GM21529 (cell line): ENCODE data around the gene LAMA3.
A peak's percentile ranks its signal among the peaks of the same experiment; 100 is the strongest.

Experiments used
- ATAC-seq: cut with Tn5 transposase; IDR thresholded peaks from one replicate; pipeline ENCODE4 v1.9.1; 2021; ENCODE audit not compliant: unreplicated experiment

The LAMA3 gene

DNA sequence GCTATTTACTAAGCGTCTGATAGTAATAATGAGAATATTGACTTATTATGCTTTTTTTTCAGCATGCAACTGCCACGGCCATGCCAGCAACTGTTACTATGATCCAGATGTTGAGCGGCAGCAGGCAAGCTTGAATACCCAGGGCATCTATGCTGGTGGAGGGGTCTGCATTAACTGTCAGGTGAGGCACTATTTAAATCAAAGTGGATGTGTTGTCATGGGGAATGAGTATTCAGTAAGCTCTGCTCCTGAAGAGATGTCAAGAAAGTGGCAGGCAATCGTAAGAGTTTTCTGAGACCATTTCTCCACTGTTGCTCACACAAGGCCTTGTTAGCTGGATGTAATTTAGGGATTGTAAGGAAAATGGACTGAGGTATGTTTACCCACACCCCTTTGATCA lies 74.1 kb downstream of the LAMA3 start:
- no peak for ATAC-seq

DNA sequence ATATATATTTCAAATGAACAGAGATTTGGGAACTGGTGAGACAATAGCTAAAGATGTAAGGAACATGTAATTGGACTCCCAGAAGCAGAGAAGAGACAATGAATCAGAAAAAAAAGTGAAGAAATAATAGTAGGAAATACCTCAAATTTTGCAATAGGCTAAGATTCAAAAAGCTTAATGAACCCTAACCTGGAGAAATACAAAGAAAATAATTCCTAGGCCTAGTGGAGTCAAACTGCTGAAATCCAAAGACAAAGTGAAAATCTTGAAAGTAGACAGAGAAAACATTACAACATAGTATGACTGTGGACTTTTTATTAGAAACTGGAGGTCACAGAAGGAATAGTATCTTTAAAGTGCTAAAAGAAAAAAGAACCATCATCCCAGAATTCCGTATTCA lies 76.7 kb downstream of the LAMA3 start:
- no peak for ATAC-seq

DNA sequence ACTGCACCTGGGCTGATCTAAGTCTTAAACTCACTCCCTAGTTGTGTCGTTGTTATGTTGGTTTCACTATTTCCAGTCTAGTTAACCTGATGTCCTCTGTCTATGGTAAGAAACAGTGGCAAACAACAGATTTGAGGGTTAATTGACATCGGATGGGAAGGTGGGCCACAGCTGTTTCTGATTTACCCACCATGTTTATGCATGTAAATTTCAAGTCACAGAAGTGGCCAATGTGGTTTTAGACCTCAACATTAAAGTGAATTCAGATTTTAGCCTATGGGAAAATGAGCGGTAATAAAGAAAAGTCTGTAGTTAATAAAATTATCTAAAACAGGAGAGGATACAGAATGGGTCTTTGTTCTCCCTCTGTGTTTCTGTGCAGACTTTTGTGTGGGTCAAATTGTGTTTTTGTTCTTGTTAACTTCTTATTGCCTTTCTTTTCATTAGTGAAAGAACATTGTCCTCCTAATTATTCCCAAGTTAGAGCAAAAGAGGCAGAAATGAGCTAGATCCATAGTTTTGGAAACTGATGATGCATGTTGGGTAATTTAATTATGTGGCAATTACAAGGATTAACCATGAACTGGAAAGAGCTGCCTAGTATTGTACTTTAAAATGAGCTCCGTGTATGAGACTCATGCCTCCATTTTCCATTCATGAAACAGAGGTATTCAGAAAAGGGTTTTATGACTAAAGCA lies 83.2 kb downstream of the LAMA3 start:
- no peak for ATAC-seq

DNA sequence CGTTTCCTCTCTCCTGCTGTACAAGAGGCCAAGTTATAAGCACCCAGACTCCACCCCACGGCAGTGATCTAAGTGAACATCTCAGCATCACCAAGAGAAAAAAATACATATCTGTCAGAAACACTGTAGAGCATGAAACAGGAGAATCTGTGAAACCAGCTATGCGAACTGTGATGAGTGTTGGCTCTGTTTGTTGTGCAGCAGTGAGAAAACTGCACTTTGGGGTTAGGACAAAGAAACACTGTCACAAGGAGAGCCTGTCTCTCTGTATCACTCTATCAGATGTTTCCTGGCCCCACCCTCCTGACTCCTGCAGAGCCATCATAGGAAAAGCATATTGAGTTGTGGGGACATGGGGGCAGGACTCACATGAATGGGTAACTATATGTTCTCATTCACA lies 87.1 kb downstream of the LAMA3 start:
- ATAC-seq, result no peak

DNA sequence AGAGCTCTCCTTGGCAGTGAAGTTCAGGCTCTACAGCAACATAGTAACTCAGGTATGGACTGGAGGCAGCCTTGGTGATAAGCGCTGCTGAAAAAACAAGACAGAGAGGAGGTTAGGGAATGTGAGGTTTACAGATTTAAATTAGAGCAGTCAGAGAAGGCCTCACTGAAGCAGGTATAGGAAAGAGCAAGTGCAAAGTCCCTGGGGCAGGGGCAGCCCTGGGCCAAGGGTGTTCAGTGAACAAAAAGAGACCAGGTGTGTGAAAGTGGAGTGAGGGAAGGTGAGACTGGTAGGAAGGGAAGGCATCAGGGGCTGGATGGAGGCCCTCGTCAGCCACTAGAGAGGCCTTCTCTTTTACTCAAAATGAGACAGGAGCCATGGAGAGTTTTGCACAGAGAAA lies 89.6 kb downstream of the LAMA3 start:
- no peak for ATAC-seq

DNA sequence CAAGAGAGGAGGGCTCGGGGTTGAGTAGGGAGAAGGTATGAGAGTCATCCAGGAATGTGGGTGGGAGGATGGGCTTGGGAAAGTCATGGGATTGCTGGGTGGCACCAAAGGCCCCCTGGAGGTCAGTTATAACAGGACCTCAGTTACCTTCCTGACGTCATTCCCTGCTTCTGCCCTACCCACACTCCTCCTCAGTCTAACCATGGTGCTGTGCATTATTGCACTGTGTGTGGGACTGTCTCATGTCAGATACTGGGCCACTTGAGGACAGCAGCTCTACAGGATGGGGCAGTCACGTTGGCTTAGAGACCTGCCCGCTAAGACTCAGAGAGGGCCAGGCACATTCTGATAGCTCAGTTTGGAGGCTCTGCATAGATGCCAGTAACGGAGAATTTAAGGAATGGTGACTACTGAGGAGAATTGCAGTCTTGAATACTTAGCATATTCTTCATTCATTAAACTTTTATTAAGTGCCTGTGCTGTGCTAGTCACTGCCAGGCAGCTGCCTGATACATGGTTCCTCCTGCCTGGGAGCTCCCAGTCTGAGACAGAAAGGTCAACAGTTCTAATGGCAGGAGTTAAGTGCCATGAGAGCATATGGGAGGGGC lies 90.5 kb downstream of the LAMA3 start:
- ATAC-seq, result no peak

DNA sequence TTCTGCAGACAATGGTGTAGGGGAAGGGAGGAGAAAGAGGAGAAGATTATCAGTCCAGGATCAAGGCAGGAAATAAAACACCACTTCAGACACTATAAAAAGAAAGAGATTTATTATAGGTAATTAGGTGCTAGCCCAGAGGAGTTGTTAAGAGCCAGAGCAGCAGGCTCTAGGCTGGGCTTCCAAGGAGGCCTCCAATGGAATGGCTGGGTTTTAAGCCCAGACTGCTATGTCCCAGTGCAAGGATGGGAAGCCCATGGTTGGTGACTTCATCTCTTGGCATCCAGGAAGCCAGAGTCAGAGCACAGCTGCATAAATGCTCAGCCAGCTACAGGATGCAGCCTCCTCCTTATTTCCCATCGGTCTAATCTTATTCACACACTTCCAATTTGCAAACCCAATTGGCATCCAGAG lies 95.6 kb downstream of the LAMA3 start:
- ATAC-seq, result no peak

DNA sequence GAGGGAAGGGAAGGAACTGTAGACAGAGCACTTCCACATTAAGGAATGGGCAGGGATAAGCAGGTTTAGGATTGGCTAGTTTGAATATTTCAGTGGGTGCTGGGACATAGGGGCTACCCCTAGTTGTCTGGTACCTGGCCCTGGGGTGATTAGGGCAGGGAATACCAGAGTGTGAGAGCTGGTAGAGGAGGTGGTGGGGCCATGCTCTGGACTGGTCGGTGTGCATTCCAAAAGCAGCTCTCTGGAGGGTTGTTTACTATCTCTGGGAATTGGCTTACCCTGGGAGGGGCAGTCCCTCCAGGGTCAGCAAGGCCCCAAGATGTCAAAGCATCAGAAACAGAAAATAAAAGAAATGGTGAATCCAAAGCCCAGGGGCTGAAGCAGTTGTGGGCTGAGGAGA lies 103.8 kb downstream of the LAMA3 start:
- ATAC-seq, result no peak

DNA sequence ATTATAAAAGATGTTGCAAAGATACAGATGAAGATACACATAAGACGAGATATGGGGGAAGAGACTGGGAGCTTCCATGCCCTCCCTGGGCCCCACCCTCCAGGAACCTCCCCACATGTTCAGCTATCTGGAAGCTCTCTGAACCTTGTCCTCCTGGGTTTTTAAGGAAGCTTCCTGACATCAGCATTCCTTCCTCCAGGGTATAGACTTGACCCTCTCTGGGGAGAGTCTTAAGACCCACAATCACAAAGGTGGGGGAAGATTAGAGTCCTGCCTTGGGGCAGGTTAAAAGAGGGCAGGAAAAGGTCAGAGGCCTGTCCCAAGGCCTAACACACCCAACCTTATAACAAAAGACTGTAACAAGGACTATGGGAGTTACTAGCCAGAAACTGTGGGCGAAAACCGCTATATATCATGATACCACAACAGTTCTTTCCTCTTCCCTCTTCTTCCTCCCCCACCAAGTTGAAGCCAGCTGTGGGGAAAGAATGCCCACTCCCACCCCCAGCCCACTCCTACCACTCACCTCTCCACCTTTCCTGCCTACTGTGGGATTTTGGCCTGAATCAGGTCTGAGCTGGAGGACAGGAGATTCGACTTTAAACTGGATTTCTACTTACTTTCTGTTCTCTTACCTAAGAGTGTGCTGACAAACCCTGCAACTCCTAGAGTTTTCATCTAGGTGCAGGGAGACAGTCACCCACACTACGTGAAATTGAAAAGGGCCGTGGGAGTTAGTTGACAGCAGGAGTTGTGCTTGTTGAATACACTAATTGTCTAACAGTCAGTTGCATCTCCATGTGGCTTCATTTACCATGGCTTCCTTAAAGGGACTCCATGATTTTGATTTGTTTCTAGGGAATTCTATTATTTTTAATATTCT lies 105.0 kb downstream of the LAMA3 start:
- no peak for ATAC-seq

DNA sequence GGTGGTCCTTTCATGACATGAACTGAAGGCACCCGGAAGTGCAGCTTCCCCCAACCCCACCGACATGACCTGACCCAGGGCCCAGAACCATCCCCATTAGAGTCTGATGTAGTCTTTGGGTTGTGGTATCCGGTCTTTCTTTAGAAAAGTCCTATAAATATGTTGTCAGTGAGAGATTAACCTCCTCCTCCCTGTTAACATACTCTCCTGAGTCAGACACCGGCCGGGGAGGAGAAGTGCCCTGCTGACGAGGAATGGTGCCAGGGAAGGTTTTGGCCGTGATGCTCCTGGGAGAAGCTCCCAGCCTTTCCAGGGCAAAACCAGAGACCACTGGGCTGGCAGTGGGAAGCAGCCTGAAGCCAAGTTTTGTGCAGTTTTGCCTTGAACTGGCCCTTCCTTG lies 109.0 kb downstream of the LAMA3 start:
- no peak for ATAC-seq

DNA sequence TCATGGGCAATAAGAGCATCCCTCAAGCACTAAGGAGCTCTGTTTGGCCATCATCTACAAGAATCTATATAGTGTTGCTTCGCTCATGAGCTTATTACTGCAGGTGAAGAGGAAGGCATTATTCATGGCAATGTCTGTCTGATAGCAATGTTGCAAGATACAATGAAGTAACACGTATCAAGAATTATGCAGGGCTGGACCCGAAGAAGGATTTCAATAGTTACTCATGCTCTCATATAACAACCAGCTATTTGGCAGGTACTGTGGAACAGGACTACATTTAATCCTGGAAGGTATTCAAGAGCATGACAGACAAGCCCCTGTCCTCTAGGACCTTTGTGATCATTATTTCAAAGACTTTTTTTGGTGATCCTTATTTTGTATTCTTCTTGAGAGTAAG lies 109.6 kb downstream of the LAMA3 start:
- ATAC-seq, result no peak

DNA sequence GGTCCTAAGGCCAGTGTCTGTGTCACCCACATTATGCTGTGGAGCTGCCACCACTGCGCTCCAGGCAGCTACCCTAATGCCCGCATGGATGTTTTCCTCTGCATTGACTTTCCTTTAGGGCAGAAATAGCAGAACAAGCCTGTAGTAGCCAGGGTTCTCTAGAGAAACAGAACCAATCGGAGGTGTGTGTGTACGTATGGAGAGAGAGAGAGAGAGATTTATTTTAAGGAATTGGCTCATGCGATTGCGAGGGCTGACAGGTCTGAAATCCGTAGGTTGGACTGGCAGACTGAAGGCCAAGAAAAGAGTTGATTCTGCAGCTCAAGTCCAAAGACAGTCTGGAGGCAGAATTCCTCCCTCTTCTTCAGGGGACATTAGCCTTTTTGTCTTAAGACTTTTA lies 110.3 kb downstream of the LAMA3 start:
- ATAC-seq, result no peak

DNA sequence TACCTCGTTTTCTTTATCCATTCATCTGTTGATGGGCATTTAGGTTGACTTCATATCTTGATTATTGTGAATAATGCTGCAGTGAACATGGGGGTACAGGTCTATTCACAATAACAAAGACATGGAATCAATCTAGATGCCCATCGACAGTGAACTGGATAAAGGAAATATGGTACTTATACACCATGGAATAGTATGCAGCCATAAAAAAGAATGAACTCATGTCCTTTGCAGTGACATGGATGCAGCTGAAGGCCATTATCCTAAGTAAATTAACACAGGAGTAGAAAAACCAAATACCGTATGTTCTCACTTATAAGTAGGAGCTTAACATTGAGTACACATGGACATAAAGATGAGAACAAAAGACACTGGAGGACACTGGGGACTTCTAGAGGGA lies 111.6 kb downstream of the LAMA3 start:
- ATAC-seq, result no peak

DNA sequence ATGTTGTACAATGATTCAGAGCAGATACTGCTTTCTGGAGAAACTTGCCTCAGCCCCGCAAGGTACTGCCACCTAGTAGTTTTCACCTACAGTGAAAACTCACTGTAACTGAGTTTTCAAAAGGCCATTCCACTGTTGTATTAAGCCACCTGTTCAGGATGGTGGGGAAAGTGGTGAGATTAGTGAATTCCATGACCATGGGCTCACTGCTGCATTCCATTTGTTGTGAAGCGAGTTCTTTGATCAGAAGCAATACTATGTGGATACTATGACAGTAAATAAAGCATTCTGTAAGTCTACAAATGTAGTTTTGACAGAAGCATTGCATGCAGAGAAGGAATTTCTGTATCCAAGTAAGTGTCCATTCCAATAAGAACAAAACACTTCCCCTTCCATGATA lies 113.6 kb downstream of the LAMA3 start:
- no peak for ATAC-seq

DNA sequence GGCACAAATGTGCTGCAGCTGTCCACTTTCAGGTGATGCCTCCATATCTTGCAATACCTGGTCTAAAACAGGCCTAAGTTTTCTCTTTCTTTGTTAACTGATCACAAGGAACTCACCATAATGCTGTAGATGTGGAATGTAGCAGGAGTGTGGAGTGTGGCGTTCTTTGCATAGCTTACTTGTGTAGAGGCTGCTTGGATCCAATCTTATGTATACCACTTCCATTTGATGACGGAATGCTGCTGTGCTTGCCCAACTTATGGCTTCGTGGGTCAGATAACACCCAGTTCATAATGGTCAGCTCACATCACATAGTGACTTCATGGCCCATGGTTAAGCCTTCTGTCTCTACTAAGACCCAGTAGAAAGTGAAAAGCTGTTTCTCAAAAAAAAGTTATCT lies 114.5 kb downstream of the LAMA3 start:
- no peak for ATAC-seq

DNA sequence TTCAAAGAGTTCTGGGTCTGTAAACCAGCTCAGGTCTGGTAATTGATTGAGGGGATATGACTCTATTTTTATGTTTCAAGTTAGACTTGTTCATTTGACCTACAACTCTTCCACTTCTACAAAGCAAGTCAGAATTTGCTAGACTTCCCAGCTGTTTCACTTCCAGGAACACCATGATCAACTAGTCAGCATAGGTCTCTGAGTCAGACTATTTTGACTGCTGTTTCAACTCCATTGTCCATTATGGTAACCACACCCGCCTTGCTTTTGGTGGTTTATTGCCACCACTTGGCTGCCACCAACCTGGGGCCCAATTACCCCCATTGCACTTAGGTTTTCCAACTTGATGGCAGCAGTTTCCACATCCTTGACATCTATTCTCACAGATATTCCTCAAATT lies 116.6 kb downstream of the LAMA3 start:
- no peak for ATAC-seq

DNA sequence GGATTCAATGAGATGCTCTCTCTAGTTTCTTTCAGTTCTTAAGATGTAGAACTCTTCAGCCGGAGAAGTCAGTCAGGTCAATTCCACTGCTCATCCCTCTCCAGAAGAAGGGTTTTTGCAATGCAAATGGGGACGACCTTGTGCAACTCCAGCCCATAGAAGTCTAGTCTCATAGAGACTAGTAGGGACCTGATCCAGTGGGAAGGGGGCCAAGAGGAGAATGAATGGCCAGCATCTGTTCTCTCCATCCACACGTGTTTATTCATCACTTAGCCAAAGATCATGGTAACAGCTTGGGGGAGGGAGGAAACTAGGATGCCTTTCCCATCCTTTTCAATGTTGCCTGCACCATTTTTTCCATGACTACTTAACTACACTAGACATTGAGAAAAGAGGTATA lies 120.2 kb downstream of the LAMA3 start:
- ATAC-seq, result no peak

DNA sequence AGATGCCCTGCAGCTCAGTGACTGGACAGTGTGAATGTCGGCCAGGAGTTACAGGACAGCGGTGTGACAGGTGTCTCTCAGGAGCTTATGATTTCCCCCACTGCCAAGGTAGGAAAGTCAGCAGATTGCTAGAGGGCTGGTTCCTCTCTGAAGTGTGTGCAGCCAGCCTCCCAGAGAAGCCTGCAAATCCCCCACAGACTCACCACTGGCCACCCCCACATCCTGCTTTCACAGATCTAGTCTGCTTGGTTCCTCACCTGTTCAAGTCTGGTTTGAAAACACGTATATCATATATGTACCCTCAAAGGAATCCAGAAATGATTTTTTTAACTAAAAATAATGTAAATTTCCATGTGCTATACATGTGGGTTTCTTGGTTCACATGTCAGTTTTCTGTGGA lies 121.1 kb downstream of the LAMA3 start:
- peak; percentile 83 for ATAC-seq

DNA sequence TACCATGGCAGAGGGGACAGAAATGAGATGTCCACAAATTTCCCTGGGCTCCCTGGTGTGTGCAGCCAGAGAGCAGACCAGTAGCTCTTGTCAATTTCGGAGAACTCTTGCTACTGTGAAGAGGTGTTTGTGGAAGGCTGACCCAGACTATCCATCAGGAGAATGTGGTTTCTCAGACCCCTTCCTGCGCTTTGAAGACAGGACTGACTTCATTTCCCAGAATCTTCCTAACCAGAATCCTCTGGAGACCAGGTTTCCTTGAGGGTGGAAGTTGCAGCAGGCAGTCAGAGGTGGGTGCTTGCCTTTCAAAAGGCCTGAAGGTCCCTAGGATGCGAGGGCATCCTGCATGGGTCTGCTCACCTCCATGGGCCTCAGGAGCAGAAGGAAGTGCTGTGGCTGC lies 121.9 kb downstream of the LAMA3 start:
- no peak for ATAC-seq

DNA sequence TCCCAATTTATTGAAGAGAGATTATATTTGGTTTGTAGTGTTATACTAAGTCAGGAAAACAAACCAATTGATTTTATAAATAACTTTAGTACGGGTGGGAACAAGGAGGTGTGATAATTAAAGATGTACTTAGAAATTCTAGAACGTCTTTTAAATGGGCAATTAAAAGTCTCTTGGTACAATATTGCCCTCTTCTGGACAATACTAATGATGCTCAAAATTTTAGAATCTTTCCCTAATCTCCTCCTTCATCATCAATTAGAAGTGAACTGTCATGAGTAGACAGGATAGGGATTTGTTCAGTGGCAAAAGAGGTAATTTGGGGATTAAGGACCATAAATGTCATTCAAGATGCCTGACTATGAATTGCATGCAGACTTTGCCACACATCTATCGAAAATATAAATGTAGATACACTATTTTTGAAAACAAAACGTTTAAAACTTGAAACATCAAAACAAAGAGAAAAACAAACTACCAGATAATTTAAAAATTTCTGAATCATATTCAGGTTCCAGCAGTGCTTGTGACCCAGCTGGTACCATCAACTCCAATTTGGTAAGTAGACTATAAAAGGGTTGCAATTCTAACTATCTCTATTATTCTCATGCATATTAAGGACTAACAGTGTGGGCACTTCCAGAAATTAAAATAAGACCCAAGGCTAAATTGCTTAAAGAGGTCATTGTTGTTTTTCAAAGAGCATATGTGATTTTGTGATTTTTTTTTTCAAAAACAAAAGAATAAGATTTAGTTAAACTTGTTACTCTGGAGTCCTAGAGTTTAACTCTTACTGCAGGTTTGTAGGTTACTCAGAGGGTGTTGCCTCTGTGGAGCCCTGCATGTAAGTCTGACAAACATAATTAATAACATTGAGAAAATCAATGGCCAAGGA lies 123.5 kb downstream of the LAMA3 start:
- ATAC-seq, result no peak

DNA sequence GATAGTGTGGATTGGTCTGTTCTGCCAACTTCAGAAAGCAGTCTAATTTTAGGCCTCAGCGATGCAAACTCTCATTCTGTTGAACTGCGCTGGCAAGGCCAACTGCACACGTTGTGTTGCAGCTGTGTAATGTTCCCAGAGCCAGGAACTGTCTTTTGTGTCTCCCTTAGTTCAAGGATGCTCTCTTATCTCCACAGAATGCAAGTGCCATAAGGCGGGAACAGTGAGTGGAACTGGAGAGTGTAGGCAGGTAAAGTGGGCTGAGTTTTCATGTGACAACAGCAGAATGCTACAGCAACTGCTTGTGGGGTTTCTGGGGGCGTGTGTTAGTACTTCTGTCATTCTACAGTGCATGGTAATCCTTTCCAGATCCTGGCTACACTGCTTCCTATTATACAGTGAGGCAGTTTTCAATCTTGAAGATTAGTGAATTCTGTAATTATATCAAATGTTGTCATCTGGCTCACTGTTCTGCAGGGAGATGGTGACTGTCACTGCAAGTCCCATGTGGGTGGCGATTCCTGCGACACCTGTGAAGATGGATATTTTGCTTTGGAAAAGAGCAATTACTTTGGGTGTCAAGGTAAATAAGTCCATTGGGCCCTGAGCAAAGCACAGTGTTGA lies 125.8 kb downstream of the LAMA3 start:
- no peak for ATAC-seq
